Kidney (tissue), 14 donors: ENCODE results near the gene KCNJ5. TPM values are rescaled to one million over a fixed set of nuclear protein-coding genes. Genes with fewer than 3 reads are reported as not detected.

Experiments
- DNase-seq, 5 donors: peaks; one replicate each; pipeline ENCODE4 v3.0.0-alpha.2; 2013 to 2020
- FAIRE-seq: peaks from 2 replicates; lab custom pipeline; 2012; peaks lifted over from hg19 to GRCh38; lab: Jason Lieb, UNC
- H3K27ac ChIP-seq, 2 donors: one replicate each; pipeline ENCODE4 v1.7.0; 2013; ENCODE audit warnings: low read depth in 2 of 2, low read length in 2 of 2, inconsistent platforms in 1 of 2
- H3K27me3 ChIP-seq: one replicate; pipeline ENCODE4 v1.7.1; 2013; ENCODE audit warnings: low read length, inconsistent platforms; ENCODE audit not compliant: control insufficient read depth, insufficient read depth
- H3K36me3 ChIP-seq, 3 donors: one replicate each; pipeline versions ENCODE4 v1.7.0 to v1.7.1; 2013; ENCODE audit warnings: low read length in 3 of 3, control low read depth in 1 of 3, inconsistent platforms in 1 of 3; ENCODE audit not compliant: insufficient read depth in 3 of 3, control insufficient read depth in 2 of 3
- H3K4me1 ChIP-seq, 3 donors: one replicate each; pipeline versions ENCODE4 v1.7.0 to v1.7.1; 2013; ENCODE audit warnings: low read length in 3 of 3, inconsistent platforms in 1 of 3, low read depth in 1 of 3; ENCODE audit not compliant: control insufficient read depth in 2 of 3, insufficient read depth in 2 of 3
- H3K4me3 ChIP-seq, 3 donors: one replicate each; pipeline versions ENCODE4 v1.7.0 to v1.8.1; 2013; ENCODE audit warnings: low read length in 3 of 3, control low read depth in 1 of 3, inconsistent platforms in 1 of 3
- H3K9ac ChIP-seq, 3 donors: one replicate each; pipeline versions ENCODE4 v1.7.0 to v1.7.1; 2013; ENCODE audit warnings: low read length in 3 of 3, control low read depth in 1 of 3, inconsistent platforms in 1 of 3
- H3K9me3 ChIP-seq, 3 donors: one replicate each; pipeline versions ENCODE4 v1.7.0 to v1.7.1; 2013; ENCODE audit warnings: low read length in 3 of 3, control low read depth in 1 of 3, inconsistent platforms in 1 of 3; ENCODE audit not compliant: control insufficient read depth in 2 of 3, insufficient read depth in 1 of 3
- intact Hi-C: fragments of 100-400 bp; cut with DNase I; formaldehyde crosslinking; loops from one replicate; pipeline ENCODE4 v1.11.1; 2022
- polyA plus RNA-seq: library from polyadenylated mRNA; stranded (reverse); fragments of 350-450 nt; fragmentation: Illumina TruSeq; extraction: RNeasy Lipid Tissue Mini Kit (QIAGEN cat#74804); gene quantifications from one replicate; pipeline ENCODE4 v1.2.3, GENCODE V29; 2014; ENCODE audit warnings: low read depth, low replicate concordance; ENCODE audit not compliant: insufficient read depth
- total RNA-seq: library from RNA; stranded (reverse); fragmentation: NEBNext Ultra II Directional; extraction: Animal tissue kit (Norgen Biotek cat#: 25700); gene quantifications from one replicate; pipeline ENCODE4 v1.2.1, GENCODE V29; 2021
- TF ChIP-seq, protein P1 (sequence below): IDR thresholded peaks from 3 replicates; pipeline ENCODE4 v1.5.1; 2012; ENCODE audit warnings: mild to moderate bottlenecking, moderate library complexity, borderline replicate concordance; ENCODE audit not compliant: insufficient read depth; ENCODE audit errors: extremely low read depth
- donor health status: control.
- donor health status: control.
- donor health status: control.
- donor health status: control.
- donor health status: control.
- donor health status: DM: yes; HTN: yes; CAD: no.
- donor health status: Normal renal cell carcinoma (clear cell type).

The KCNJ5 gene
- total and polyA plus RNA-seq, 2 donors from 2014 or later, result 5.7 to 6.5 TPM

DNA sequence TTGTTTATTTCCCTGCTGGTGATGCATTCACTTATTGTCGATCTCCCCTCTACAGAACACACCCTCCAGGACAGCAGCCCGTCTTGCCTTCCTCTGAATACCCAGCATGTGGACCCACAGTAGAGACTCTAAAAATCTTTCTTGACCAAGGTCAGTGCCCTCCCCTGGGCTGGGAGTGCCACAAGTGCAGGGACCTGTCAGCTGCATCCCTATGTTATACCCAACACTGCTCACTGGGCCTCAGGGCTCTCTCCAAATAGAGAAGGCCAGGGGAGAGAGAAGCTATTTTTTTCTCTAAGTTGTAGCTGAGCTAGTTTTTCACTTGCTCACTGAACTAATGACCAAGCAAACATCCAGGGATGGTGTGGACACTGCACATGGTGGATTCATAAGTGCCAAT is 33.8 kb upstream of the KCNJ5 start:
- intact Hi-C loops, result no loop called here
- Histone ChIP-seq H3K9me3 (no peaks in the 10 kb centered on the region), H3K9ac (peak overlapping the region in 1 of 3 donors; percentile 28), H3K27me3 (no peaks in the 10 kb centered on the region), H3K4me3 (peak overlapping the region in 1 of 3 donors; percentile 25), H3K36me3 (no peaks in the 10 kb centered on the region), H3K4me1 (peaks cover 0 to 11% (median 10%) of the 10 kb centered on the region in 3 donors), H3K27ac (peak overlapping the region; percentile 59 to 60)
- FAIRE-seq (no peak), DNase-seq (no peak)
- TF ChIP-seq, protein P1, sequence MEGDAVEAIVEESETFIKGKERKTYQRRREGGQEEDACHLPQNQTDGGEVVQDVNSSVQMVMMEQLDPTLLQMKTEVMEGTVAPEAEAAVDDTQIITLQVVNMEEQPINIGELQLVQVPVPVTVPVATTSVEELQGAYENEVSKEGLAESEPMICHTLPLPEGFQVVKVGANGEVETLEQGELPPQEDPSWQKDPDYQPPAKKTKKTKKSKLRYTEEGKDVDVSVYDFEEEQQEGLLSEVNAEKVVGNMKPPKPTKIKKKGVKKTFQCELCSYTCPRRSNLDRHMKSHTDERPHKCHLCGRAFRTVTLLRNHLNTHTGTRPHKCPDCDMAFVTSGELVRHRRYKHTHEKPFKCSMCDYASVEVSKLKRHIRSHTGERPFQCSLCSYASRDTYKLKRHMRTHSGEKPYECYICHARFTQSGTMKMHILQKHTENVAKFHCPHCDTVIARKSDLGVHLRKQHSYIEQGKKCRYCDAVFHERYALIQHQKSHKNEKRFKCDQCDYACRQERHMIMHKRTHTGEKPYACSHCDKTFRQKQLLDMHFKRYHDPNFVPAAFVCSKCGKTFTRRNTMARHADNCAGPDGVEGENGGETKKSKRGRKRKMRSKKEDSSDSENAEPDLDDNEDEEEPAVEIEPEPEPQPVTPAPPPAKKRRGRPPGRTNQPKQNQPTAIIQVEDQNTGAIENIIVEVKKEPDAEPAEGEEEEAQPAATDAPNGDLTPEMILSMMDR, result no peak

DNA sequence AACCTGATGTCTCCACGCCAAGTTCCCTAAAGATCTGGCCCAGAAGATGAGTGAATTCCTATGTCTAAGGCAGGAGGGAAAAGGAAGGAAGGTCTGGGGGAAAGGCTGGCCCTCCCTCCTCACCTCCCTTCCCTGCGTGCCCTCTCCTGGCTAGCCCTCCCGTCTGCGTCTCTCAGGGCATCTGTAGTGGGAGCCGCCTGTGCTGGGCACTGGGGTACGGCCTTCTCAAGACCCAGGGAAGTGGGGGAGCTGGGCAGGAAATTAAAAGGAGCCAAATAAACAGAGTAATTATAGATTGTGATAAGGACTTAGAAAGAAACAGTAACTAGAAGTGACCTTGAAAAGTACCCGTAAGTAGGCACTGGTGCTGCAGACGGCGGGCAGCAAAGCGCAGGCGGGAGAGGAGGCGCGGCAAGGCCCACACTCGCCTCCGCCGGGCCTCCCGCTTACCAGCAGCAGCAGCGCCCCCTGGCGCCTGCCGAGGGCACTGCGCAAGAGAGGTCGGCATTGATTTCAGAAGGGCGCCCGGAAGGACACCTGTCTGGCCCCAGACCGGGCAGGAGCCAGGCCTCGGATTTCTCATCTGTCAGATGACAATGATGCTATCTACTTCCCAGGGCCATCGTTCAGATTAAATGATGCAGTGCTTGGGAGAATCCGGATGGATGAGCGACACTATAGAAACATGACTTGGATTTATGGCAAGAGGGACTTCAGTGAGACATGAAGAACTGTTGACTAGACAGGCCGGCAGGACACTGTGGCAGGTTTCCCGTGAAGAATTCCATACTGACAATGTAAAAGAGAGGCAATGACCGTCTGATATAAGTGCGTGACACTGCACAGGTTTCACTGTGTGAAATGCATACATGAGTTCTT is 31.4 kb upstream of the KCNJ5 start:
- H3K36me3 ChIP-seq, result no peaks in the 10 kb centered on the region
- H3K4me3 ChIP-seq, result peak overlapping the region in 1 of 3 donors; percentile 23
- no peaks in the 10 kb centered on the region for H3K27me3 ChIP-seq
- intact Hi-C loops, result no loop called here
- H3K9ac ChIP-seq, result peak overlapping the region in 1 of 3 donors; percentile 43
- DNase-seq, result peak; percentile 85 to 92 (median 88)
- FAIRE-seq, result no peak
- H3K27ac ChIP-seq, result peak overlapping the region; percentile 79 to 87
- H3K9me3 ChIP-seq, result no peaks in the 10 kb centered on the region
- TF ChIP-seq, protein P1, result peak; percentile 93
- H3K4me1 ChIP-seq, result peaks cover 0 to 10% (median 8%) of the 10 kb centered on the region in 3 donors

GRCh38 chr11:128860571-128861361 is 30.4 kb upstream of the KCNJ5 start:
- peaks cover 0 to 10% (median 8%) of the 10 kb centered on the region in 3 donors for H3K4me1 ChIP-seq
- no peak for DNase-seq
- no peaks in the 10 kb centered on the region for H3K27me3 ChIP-seq
- no peaks in the 10 kb centered on the region for H3K9me3 ChIP-seq
- H3K9ac ChIP-seq, result peak overlapping the region in 2 of 3 donors; percentile 3 to 33
- H3K4me3 ChIP-seq, result peak overlapping the region in 1 of 3 donors; percentile 2
- TF ChIP-seq, protein P1, result no peak
- no peak for FAIRE-seq
- peak overlapping the region; percentile 35 to 79 for H3K27ac ChIP-seq
- H3K36me3 ChIP-seq, result no peaks in the 10 kb centered on the region
- intact Hi-C loops, result no loop called here
